Endothelial cell of hepatic sinusoid (primary cell): ENCODE data around the gene SOHLH1.

Experiments
- in situ Hi-C: cut with HindIII; loops from 2 replicates; pipeline ENCODE4 v1.10.0; 2017; ENCODE audit warnings: low sequenced_read_pairs

Gene SOHLH1

GRCh38 chr9:135699440-135699839 lies at the start of gene SOHLH1:
Gene SOHLH1 (minus strand): TSS chr9:135699481. CDS start chr9:135699467, 14 bp downstream.
- in situ Hi-C loops = loop anchor here (10.0 kb wide), 1 partner anchor 105 kb away; no protein-coding TSS in a partner anchor

- in situ Hi-C loops = no loop called here
Measured at GRCh38 chr9:135748676-135749075, 49.4 kb upstream of the SOHLH1 start.

- in situ Hi-C loops = no loop called here
Measured at GRCh38 chr9:135747311-135747710, 48.0 kb upstream of the SOHLH1 start.

GRCh38 chr9:135746565-135746964 lies 47.3 kb upstream of the SOHLH1 start:
- in situ Hi-C loops = no loop called here

GRCh38 chr9:135745686-135746324 lies 46.5 kb upstream of the SOHLH1 start:
- in situ Hi-C loops = no loop called here

GRCh38 chr9:135745189-135745588 lies 45.9 kb upstream of the SOHLH1 start:
- in situ Hi-C loops = no loop called here

GRCh38 chr9:135744333-135745070 lies 45.2 kb upstream of the SOHLH1 start:
- in situ Hi-C loops = no loop called here

GRCh38 chr9:135743546-135744332 lies 44.5 kb upstream of the SOHLH1 start:
- in situ Hi-C loops = no loop called here

- in situ Hi-C loops = no loop called here
Measured at GRCh38 chr9:135743021-135743420, 43.7 kb upstream of the SOHLH1 start.

- in situ Hi-C loops = no loop called here
Measured at GRCh38 chr9:135741276-135742219, 42.3 kb upstream of the SOHLH1 start.

- in situ Hi-C loops = no loop called here
Measured at GRCh38 chr9:135739271-135740220, 40.3 kb upstream of the SOHLH1 start.

GRCh38 chr9:135737840-135738521 lies 38.7 kb upstream of the SOHLH1 start:
- in situ Hi-C loops = no loop called here

- in situ Hi-C loops = no loop called here
Measured at GRCh38 chr9:135736979-135737839, 37.9 kb upstream of the SOHLH1 start.

GRCh38 chr9:135736272-135736978 lies 37.1 kb upstream of the SOHLH1 start:
- in situ Hi-C loops = no loop called here

- in situ Hi-C loops = no loop called here
Measured at GRCh38 chr9:135734616-135735144, 35.4 kb upstream of the SOHLH1 start.

GRCh38 chr9:135732569-135733257 lies 33.4 kb upstream of the SOHLH1 start:
- in situ Hi-C loops = no loop called here
